ENCODE results near the gene NUDT22.

NUDT22 gene, protein sequence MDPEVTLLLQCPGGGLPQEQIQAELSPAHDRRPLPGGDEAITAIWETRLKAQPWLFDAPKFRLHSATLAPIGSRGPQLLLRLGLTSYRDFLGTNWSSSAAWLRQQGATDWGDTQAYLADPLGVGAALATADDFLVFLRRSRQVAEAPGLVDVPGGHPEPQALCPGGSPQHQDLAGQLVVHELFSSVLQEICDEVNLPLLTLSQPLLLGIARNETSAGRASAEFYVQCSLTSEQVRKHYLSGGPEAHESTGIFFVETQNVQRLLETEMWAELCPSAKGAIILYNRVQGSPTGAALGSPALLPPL

DNA sequence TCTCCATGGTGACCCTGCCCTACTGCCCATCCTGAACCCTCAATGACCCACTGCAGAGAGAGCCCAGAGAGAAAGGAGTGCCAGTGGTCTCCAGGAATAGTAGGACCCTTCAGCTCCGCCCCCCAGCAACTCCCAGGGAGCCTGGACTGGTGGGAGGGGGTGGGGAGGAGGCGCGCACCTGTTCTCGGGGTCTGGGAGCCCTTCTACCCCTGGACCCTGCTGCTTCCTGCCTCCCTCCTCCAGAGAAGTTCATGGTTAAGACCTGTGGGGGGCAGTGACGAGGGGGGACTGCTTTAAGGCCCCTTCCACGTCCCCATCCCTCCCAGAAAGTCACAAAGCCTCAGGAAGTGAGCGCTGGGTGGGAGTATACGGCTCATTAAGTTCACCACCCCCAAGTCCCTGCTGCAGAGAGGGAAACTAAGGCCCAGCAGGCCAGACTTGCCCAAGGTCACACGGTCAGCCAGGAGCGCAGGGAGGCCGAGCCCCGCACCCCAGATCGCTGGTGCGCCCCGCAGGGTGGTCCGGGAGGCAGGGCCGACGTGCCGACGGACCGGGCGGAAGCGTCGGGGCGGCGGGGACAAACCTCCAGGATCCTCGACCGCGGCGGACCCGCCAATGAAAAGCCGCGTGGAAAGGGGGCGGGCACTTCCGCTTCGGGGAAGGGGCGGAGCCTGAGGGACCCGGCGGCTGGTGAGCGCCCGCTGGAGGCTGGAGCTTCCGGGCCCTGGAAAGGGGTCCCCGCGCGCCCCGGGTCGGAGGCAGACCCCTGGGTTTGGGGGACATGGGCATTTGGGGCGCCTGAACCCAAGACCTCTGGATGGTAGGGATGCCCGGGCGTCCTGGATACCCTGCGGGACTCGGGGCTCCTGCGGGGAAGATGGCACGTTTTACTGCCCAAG, at the start of gene NUDT22, which contains the start of gene TRPT1:
Gene NUDT22 (plus strand): TSS at position 667 of the 899 bp plus-strand sequence. CDS start 379 bp downstream, outside the sequence.
Gene TRPT1 (minus strand): TSS at position 579 of the 899 bp plus-strand sequence. CDS start 326 bp downstream, at position 253.
- peak; percentile 96 for DNase-seq (ENCODE audit: low spot score)

DNA sequence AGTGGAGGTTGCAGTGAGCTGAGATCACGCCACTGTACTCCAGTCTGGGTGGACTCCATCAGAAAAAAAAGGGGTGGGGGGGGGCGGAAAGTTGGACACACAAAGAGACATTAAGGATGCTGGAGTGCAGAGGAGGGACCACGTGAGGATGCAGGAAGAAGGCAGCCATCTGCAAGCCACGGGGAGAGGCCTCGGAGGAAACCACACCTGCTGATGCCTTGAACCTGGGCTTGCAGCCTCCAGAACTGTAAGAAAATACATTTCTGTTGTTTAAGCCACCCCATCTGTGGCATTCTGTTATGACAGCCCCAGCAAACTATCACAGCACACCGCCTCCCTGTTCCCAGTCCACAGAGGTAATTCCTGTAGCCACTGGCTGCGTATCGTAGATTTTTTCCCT, 49.3 kb upstream of the NUDT22 start:
- no peak for DNase-seq (ENCODE audit: low spot score)

- no peak for DNase-seq (ENCODE audit: low spot score)
Measured at GRCh38 chr11:64178203-64178602, 47.9 kb upstream of the NUDT22 start.

DNA sequence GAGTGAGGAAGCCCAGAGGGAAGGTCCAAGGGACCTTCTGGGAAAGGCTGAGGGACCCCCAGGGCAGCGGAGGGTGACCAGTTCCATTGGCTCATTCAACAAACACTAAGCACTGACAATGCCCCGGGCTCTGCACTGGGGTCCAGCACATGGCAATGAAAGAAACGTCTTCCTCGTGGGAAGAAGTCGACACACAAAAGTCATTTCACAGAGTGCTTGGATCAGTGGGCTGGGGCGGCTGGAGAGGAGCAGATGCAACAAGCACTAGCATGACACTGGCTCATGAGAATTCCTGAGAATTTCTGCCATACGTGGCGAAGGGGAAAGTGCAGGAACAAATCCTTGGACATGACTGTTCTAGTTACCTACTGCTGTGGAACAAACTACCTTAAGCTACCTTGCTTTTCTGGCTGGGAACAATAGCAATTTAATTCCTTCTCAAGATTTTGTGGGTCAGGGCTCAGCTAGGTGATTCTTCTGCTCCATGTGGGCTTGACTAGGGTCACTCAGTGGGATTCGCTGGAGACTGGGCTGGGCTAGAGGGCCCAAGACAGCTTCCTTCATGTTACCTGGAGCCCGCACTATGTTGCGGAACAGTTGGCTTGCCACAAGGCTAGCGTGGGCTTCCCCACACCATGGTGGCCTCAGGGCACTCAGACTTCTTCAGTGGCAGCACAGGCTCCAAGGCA, 47.0 kb upstream of the NUDT22 start:
- no peak for DNase-seq (ENCODE audit: low spot score)

- DNase-seq (ENCODE audit: low spot score): no peak
Measured at GRCh38 chr11:64180891-64181290, 45.2 kb upstream of the NUDT22 start.

- peak; percentile 93 for DNase-seq (ENCODE audit: low spot score)
Measured at GRCh38 chr11:64181506-64182411, 44.3 kb upstream of the NUDT22 start.

GRCh38 chr11:64183890-64184289, 42.2 kb upstream of the NUDT22 start:
- DNase-seq (ENCODE audit: low spot score): no peak

DNA sequence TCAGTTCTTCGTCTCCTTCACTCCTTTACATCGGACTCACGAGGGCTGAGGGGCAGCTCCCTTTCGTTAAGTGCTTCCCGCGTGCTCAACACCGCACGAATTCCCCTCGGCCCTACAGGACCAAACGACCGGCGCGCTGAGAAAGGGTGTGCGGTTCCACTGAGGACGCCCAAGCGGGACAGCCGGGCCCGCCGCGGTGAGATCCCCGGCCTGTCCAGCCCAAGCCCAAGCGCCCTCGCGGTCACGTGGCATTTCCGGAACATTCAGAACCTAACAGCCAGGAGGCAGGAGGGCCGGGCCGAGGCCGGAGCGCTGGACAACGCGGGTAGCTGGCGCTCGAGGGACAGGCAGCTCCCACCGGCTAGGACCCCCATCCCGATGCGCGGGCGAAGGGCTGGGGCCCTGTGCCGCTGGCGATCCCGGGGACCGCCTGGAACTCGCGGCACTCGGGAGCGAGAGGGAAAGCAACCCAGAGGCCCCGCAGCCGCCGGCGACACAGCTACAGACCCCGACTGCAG, 40.8 kb upstream of the NUDT22 start:
- DNase-seq (ENCODE audit: low spot score): peak; percentile 83

GRCh38 chr11:64185693-64186491, 40.2 kb upstream of the NUDT22 start, which contains the start of gene STIP1:
TSS of gene STIP1 (plus strand) at chr11:64186171. CDS start at chr11:64186262, 91 bp downstream.
- peak; percentile 99 for DNase-seq (ENCODE audit: low spot score)

GRCh38 chr11:64186492-64187165, 39.4 kb upstream of the NUDT22 start:
- no peak for DNase-seq (ENCODE audit: low spot score)

GRCh38 chr11:64192434-64192833, 33.6 kb upstream of the NUDT22 start:
- no peak for DNase-seq (ENCODE audit: low spot score)

- DNase-seq (ENCODE audit: low spot score): no peak
Measured at GRCh38 chr11:64196626-64197025, 29.4 kb upstream of the NUDT22 start.

DNA sequence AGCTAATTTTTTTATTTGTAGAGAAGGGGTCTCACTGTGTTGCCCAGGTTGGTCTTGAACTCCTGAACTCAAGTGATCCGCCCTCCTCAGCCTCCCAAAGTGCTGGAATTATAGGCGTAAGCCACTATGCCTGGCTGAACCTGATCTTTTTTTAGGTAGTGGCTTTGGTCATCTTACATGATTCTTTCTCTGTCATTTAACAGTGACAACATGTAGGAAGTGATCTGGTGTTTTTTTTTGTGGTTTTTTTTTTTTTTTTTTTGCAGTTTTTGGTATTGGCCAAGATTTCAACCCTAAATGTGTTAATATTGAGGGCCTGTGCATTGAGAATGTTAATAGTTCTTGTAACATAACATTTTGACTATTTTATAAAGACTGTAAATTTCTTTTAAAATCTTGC, 27.6 kb upstream of the NUDT22 start:
- no peak for DNase-seq (ENCODE audit: low spot score)

DNA sequence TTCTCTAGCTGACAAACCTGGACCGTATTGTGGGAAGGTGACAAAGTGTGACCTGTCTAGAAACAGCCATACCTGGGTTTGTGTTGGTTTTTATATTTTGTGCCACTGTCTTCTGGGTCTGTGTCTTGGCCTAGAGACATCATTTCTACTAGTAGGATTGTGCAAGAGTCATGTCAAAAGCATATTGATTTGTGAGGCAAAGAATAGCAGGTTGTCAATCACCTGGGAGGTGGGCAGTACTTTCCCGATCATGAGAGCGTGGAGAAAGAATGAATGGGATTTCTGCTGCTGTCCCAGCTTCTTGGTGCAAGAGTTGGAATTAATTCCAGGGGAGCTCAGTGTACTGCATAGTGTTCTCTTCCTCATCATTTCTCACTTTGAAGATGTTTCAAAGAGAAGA, 24.5 kb upstream of the NUDT22 start:
- DNase-seq (ENCODE audit: low spot score): no peak

DNA sequence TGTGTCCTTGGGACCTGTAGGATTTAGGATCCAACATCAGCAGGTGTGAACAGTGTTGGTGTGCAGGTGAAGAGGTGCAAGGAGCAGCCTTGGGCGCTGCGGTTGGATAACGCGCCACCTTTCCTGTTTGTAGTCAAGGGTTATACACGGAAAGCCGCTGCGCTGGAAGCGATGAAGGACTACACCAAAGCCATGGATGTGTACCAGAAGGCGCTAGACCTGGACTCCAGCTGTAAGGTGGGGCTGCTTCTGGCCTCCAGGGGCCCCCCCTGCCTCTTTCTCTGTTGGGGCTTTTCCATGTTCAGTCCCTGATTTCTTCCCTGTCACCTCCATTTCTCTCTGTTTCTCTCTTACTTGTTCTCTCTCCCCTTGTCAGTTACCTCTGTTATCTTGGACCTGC, 23.1 kb upstream of the NUDT22 start:
- no peak for DNase-seq (ENCODE audit: low spot score)

DNA sequence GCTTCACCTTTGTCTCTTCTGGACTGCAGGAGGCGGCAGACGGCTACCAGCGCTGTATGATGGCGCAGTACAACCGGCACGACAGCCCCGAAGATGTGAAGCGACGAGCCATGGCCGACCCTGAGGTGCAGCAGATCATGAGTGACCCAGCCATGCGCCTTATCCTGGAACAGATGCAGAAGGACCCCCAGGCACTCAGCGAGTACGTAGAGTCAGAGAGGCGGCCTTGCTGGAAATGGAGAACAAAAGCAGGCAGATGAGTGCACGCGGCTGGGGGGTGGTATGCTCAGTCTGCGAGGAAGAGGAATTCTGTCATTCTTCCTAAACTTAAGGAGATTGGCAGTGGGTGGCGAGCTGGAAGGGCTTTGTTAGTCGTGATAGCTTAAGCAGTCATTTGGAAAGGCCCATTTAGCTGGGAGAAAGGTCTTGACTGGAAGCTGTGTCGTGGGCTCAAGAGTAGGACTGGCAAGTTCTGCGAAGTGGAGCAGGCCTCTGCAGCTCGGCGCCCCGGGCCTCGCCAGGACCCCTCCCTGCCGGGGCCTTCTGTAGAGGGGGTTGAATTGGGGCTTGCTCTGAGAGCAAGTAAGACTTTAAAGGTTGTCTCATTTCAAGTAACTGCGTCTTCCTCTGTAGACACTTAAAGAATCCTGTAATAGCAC, 22.5 kb upstream of the NUDT22 start:
- no peak for DNase-seq (ENCODE audit: low spot score)

DNA sequence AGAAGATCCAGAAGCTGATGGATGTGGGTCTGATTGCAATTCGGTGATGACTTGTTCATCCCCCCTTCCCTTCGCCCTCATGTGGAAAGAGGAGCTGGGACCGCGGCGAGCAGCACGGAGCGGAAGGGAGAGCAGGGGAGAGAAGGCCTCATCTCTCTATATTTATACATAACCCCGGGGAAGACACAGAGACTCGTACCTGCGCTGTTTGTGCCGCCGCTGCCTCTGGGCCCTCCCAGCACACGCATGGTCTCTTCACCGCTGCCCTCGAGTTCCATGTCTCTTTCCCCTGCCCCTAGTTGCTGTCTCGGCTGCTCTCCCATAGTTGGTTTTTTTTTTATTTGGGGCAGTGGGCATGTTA, 22.0 kb upstream of the NUDT22 start:
- no peak for DNase-seq (ENCODE audit: low spot score)

DNA sequence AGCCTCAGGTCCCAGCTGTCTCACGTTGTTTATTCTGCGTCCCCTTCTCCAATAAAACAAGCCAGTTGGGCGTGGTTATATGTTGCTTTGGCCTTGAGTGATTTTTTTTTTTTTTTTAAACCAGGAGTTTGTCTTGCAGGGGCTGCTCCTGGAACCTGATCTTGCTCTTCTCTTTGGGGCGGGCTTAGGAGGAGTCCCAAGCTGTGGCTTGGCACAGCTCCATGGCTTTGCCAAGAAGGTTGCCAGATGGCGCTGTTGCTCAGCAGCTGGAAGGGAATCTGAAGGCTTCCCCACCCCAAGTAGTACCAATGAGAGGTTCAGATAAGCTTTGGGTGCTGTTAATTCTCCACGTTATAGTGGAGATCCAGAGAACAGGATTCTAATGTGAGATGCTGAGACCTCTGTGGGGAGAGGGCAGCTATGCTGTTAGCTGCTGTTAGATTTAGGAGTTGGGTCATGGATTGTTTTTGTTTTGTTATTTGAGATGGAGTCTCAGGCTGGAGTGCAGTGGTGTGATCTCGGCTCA, 21.5 kb upstream of the NUDT22 start:
- peak; percentile 93 for DNase-seq (ENCODE audit: low spot score)

Measured in AG08396 (cell line).